ENCODE data around the gene DNAH6.

DNA sequence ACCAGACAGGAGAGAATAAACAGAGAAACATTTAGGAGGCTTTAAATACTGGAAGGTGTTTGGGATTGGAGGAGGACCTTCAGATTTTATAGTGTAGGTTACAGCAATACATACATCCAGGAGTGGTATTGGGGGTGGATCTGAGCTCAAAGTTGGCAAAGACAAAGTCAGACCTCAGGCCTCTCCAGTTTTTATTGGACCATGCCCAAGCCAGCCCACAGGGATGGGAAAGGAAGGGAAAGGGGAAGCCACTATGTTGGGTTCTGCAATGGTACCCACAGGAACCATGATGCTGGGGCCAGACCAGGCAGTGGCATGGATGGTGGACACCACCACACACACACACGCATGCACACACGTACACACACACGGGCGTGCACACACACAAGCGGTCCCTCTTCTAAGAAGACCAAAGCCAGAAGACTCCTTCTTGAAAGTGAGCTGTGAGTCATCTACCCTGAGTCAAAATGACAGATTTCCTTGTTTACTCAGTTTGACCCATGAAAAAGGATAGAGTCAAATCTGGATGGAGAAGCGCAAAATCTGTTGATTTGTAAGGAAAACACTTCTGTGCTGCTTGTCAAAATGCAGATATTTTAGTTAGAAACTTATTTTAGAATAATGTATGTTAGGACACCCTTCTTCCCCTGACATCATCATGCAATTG is 276.7 kb downstream of the DNAH6 start:
- TF ChIP-seq, protein P1, sequence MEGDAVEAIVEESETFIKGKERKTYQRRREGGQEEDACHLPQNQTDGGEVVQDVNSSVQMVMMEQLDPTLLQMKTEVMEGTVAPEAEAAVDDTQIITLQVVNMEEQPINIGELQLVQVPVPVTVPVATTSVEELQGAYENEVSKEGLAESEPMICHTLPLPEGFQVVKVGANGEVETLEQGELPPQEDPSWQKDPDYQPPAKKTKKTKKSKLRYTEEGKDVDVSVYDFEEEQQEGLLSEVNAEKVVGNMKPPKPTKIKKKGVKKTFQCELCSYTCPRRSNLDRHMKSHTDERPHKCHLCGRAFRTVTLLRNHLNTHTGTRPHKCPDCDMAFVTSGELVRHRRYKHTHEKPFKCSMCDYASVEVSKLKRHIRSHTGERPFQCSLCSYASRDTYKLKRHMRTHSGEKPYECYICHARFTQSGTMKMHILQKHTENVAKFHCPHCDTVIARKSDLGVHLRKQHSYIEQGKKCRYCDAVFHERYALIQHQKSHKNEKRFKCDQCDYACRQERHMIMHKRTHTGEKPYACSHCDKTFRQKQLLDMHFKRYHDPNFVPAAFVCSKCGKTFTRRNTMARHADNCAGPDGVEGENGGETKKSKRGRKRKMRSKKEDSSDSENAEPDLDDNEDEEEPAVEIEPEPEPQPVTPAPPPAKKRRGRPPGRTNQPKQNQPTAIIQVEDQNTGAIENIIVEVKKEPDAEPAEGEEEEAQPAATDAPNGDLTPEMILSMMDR (IDR thresholded peaks at IDR 0.05) = no peak
- TF ChIP-seq EP300 (IDR thresholded peaks at IDR 0.05) = no peak
- no peak for TF ChIP-seq POLR2A (IDR thresholded peaks at IDR 0.05)
- no peak for TF ChIP-seq POLR2AphosphoS5 (IDR thresholded peaks at IDR 0.05)

Data from gastroesophageal sphincter (tissue), 3 donors.